ENCODE measurements around the gene HOXA11. TPM values are rescaled to one million over a fixed set of nuclear protein-coding genes. Genes with fewer than 3 reads are reported as not detected.

Gene HOXA11
- total RNA-seq, 4 donors from 2014 or later: not detected

DNA sequence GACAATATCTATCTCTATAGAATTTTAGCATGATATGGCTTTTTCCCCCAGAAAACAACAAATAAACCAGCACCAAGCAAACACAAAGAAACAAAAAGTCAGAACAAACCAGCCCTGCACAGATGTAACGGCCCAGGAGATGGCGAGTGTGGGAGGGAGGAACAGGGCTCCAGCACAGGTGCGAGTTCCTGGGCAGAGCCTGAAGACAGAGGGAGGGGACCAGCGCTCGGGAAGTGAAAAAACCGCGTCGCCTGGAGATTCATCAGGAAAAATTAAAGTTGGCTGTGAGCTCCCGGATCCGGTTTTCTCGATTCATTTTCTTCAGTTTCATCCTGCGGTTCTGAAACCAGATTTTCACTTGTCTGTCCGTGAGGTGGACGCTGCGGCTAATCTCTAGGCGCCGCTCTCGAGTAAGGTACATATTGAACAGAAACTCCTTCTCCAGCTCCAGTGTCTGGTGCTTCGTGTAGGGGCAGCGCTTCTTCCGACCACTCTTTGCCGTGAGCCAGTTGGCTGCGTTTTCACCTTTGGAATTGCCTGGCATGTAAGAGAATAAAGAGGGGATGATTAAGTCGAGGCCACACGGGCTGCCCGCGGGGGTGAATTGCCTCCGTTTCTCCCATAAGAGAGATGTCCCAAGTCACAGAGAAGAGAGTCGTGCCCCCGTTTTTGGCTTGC lies 13.3 kb downstream of the HOXA11 start:
- no peak overlapping the region for H3K27ac ChIP-seq
- WGBS, 2 donors: 9 to 12% methylated on average over 30 of the region's 30 CpGs
- DNase-seq: no peak
- H3K27me3 ChIP-seq: peaks cover 97% of the 10 kb centered on the region
- no peaks in the 10 kb centered on the region for H3K9me3 ChIP-seq
- intact Hi-C loops (cut with DNase I): loop anchor here (10.0 kb wide), 1 partner anchor 1087 kb away; no protein-coding TSS in a partner anchor
- H3K4me1 ChIP-seq: peaks cover 14 to 30% of the 10 kb centered on the region in 2 donors
- TF ChIP-seq CTCF (IDR thresholded peaks at IDR 0.05): no peak
- TF ChIP-seq POLR2A (IDR thresholded peaks at IDR 0.05): no peak
- H3K36me3 ChIP-seq: no peaks in the 10 kb centered on the region
- H3K4me3 ChIP-seq (replicated peaks in 1 of 3): no peak overlapping the region

- H3K27ac ChIP-seq: no peak overlapping the region
- intact Hi-C loops (cut with DNase I): loop anchor here (10.0 kb wide), 1 partner anchor 1086 kb away; no protein-coding TSS in a partner anchor
These were observed 13.8 kb downstream of the HOXA11 start for GRCh38 chr7:27171325-27171636.

DNA sequence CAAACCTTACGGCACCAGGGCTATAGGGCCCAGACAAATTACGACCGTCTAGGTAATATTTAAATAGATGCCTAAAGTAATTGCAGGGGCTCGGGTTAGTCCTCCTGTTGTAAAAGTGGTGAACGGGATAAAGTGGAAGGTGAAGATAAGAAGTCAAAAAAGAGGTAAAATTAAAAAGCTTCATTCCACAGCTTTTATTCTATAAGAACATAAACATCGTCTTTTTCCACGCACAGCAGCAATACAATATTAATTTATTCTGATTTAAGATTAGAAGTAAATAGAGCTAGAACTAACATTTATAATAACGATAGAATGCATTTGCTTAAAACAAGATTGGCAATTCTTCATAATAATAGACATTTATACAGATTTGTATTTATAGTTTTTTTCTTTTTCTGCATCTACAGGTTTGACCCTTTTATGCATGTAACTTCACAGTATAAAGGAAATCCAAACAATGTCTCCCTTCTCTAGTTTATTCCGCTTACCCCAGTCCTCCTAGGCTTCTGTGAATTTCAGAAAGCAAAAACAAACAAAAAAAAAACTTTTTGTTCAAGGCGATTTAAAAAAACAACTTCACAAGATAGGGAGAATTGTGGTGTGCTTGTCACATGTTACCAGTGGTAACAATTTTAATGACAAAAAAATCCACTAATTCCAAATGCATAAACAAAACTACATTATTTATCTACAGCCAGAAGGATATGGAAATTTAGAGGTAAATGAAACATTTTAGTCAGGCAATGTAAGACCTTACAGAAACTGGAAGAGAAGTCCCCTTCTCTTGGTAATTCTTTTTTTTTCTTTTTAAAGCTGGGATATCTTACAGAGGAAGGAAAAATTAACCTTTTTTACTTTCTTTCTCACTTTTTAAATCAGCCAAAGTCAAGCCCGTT lies 14.4 kb downstream of the HOXA11 start:
- H3K4me1 ChIP-seq: peaks cover 14 to 35% of the 10 kb centered on the region in 2 donors
- H3K4me3 ChIP-seq (replicated peaks in 1 of 3): no peak overlapping the region
- H3K9me3 ChIP-seq: no peaks in the 10 kb centered on the region
- WGBS, 2 donors: 18 to 20% methylated on average over 11 of the region's 11 CpGs
- no peak for DNase-seq
- peaks cover 97% of the 10 kb centered on the region for H3K27me3 ChIP-seq
- TF ChIP-seq CTCF (IDR thresholded peaks at IDR 0.05) (no peak), POLR2A (IDR thresholded peaks at IDR 0.05) (no peak)
- intact Hi-C loops (cut with DNase I): loop anchor here (10.0 kb wide), 1 partner anchor 1086 kb away; no protein-coding TSS in a partner anchor
- no peak overlapping the region for H3K27ac ChIP-seq
- no peaks in the 10 kb centered on the region for H3K36me3 ChIP-seq

More at GRCh38 chr7:27171325-27171636, 13.8 kb downstream of the HOXA11 start:
- Histone ChIP-seq H3K4me3 (replicated peaks in 1 of 3) (no peak overlapping the region), H3K4me1 (peaks cover 14 to 33% of the 10 kb centered on the region in 2 donors), H3K36me3 (no peaks in the 10 kb centered on the region), H3K27me3 (peaks cover 97% of the 10 kb centered on the region), H3K9me3 (no peaks in the 10 kb centered on the region)
- WGBS, 2 donors: 9 to 22% methylated on average over 8 of the region's 8 CpGs
- DNase-seq: no peak
- TF ChIP-seq POLR2A (IDR thresholded peaks at IDR 0.05) (no peak), CTCF (IDR thresholded peaks at IDR 0.05) (no peak)

GRCh38 chr7:27169658-27170425 lies 15.2 kb downstream of the HOXA11 start:
- Histone ChIP-seq H3K9me3 (no peaks in the 10 kb centered on the region), H3K27ac (no peak overlapping the region), H3K4me3 (replicated peaks in 1 of 3) (no peak overlapping the region), H3K27me3 (peaks cover 97% of the 10 kb centered on the region), H3K4me1 (peaks cover 14 to 40% of the 10 kb centered on the region in 2 donors), H3K36me3 (no peaks in the 10 kb centered on the region)
- 10 to 11% methylated on average over 28 to 38 of the region's 46 CpGs for WGBS, 2 donors
- TF ChIP-seq CTCF (IDR thresholded peaks at IDR 0.05) (no peak), POLR2A (IDR thresholded peaks at IDR 0.05) (no peak)
- DNase-seq: no peak
- intact Hi-C loops (cut with DNase I): loop anchor here (10.0 kb wide), 2 partner anchors 1085 to 1315 kb away; no protein-coding TSS in a partner anchor
